NCI-H345 (cell line): ENCODE data around the gene CRY2.
"Not testable (repeated sequence)": the region's sequence is repeated elsewhere in the genome, so short reads cannot be mapped to it uniquely, and the experiment has no call there.

Experiments used
- DNase-seq: peaks from one replicate; lab custom pipeline; 2025; lab: John Stamatoyannopoulos, UW

Gene CRY2

GRCh38 chr11:45846974-45847910 is at the start of gene CRY2:
Gene CRY2 (plus strand): TSS chr11:45847475. CDS start chr11:45847491, 16 bp downstream.
- DNase-seq = peak; percentile 97

- no peak for DNase-seq
Measured at GRCh38 chr11:45798793-45799441, 48.4 kb upstream of the CRY2 start.

GRCh38 chr11:45799562-45799961 is 47.7 kb upstream of the CRY2 start:
- no peak for DNase-seq

- no peak for DNase-seq
Measured at GRCh38 chr11:45800261-45800660, 47.0 kb upstream of the CRY2 start.

GRCh38 chr11:45801723-45802315 is 45.5 kb upstream of the CRY2 start:
- no peak for DNase-seq

GRCh38 chr11:45802531-45803317 is 44.6 kb upstream of the CRY2 start:
- DNase-seq = no peak

- DNase-seq = peak; percentile 80
Measured at GRCh38 chr11:45803971-45804760, 43.1 kb upstream of the CRY2 start.

GRCh38 chr11:45804761-45805304 is 42.4 kb upstream of the CRY2 start, which contains the start of gene SLC35C1:
Gene SLC35C1 (plus strand): TSS chr11:45805149. CDS start chr11:45805802, 653 bp downstream.
- peak; percentile 98 for DNase-seq

GRCh38 chr11:45805305-45806071 is 41.8 kb upstream of the CRY2 start:
- DNase-seq = peak; percentile 38

GRCh38 chr11:45806072-45806933 is 41.0 kb upstream of the CRY2 start:
- DNase-seq = no peak

GRCh38 chr11:45806937-45807791 is 40.1 kb upstream of the CRY2 start:
- DNase-seq = no peak

GRCh38 chr11:45807792-45808238 is 39.5 kb upstream of the CRY2 start:
- DNase-seq = no peak

GRCh38 chr11:45808427-45808826 is 38.8 kb upstream of the CRY2 start:
- DNase-seq = not testable (repeated sequence)

- DNase-seq = no peak
Measured at GRCh38 chr11:45809456-45810395, 37.5 kb upstream of the CRY2 start.

GRCh38 chr11:45810431-45811108 is 36.7 kb upstream of the CRY2 start:
- DNase-seq = no peak

- no peak for DNase-seq
Measured at GRCh38 chr11:45811109-45811435, 36.2 kb upstream of the CRY2 start.
